Duodenal mucosa (tissue), 2 donors: ENCODE data around the gene CALML3.

Experiments
- H3K27ac ChIP-seq: one replicate; pipeline ENCODE4 v1.7.0; 2013; ENCODE audit warnings: low read depth, low read length
- H3K27me3 ChIP-seq, 2 donors: one replicate each; pipeline ENCODE4 v1.7.0; 2013; ENCODE audit warnings: low read length in 2 of 2, control low read depth in 1 of 2; ENCODE audit not compliant: insufficient read depth in 2 of 2, control insufficient read depth in 1 of 2
- H3K36me3 ChIP-seq, 2 donors: one replicate each; pipeline ENCODE4 v1.7.0; 2013; ENCODE audit warnings: low read length in 2 of 2, control low read depth in 1 of 2; ENCODE audit not compliant: insufficient read depth in 2 of 2, control insufficient read depth in 1 of 2
- H3K4me1 ChIP-seq, 2 donors: one replicate each; pipeline ENCODE4 v1.7.0; 2013; ENCODE audit warnings: low read length in 2 of 2, control low read depth in 1 of 2; ENCODE audit not compliant: insufficient read depth in 2 of 2, control insufficient read depth in 1 of 2
- H3K4me3 ChIP-seq, 2 donors: one replicate each; pipeline ENCODE4 v1.7.0; 2013; ENCODE audit warnings: low read length in 2 of 2, low read depth in 1 of 2
- H3K9ac ChIP-seq, 2 donors: one replicate each; pipeline ENCODE4 v1.7.0; 2013; ENCODE audit warnings: low read length in 2 of 2, low read depth in 1 of 2
- H3K9me3 ChIP-seq, 2 donors: one replicate each; pipeline ENCODE4 v1.7.0; 2013; ENCODE audit warnings: low read length in 2 of 2, control low read depth in 1 of 2; ENCODE audit not compliant: control insufficient read depth in 1 of 2

The CALML3 gene

DNA sequence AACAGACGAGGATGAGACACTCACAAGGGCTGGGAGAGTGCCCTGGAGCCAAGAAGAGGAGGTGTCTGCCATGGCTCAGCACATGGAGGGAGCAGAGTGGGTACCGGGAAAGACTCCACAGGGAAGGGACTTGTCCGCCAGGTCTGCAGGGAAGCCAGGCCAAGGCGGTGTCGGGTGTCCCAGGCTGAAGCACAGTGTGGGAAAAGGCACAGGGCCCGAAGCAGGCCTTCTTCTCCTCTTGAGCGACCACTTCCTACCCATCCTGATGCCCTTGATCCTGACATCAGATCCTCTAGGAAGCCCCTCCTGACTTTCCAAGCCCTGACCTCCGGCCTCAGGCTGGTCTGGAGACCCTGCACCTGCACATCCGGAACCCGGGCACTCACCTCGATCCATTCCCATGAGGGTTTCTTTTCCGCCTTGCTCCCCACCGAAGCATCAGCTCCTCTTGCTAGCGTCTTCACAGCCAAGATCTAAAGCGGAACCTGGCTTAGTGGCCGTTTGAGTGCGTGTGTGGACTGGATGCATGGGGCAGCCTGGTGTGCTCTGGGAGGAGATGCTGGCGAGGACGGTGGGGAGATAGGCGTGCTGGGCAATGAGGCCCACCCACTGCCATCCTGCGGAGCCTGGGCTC is 8.5 kb downstream of the CALML3 start:
- no peaks in the 10 kb centered on the region for H3K27me3 ChIP-seq
- H3K36me3 ChIP-seq, result no peaks in the 10 kb centered on the region
- H3K9ac ChIP-seq, result no peak overlapping the region
- no peak overlapping the region for H3K27ac ChIP-seq
- no peaks in the 10 kb centered on the region for H3K9me3 ChIP-seq
- no peak overlapping the region for H3K4me3 ChIP-seq
- no peaks in the 10 kb centered on the region for H3K4me1 ChIP-seq

- no peaks in the 10 kb centered on the region for H3K36me3 ChIP-seq
- no peak overlapping the region for H3K9ac ChIP-seq
- no peak overlapping the region for H3K27ac ChIP-seq
- H3K4me1 ChIP-seq, result no peaks in the 10 kb centered on the region
- no peak overlapping the region for H3K4me3 ChIP-seq
- no peaks in the 10 kb centered on the region for H3K9me3 ChIP-seq
- H3K27me3 ChIP-seq, result no peaks in the 10 kb centered on the region
Observed at GRCh38 chr10:5534051-5534821, 9.5 kb downstream of the CALML3 start.

GRCh38 chr10:5534880-5535856 is 10.4 kb downstream of the CALML3 start:
- H3K27ac ChIP-seq, result no peak overlapping the region
- no peaks in the 10 kb centered on the region for H3K4me1 ChIP-seq
- no peaks in the 10 kb centered on the region for H3K27me3 ChIP-seq
- H3K9ac ChIP-seq, result no peak overlapping the region
- no peaks in the 10 kb centered on the region for H3K9me3 ChIP-seq
- no peaks in the 10 kb centered on the region for H3K36me3 ChIP-seq
- H3K4me3 ChIP-seq, result no peak overlapping the region

GRCh38 chr10:5536486-5537081 is 11.8 kb downstream of the CALML3 start:
- Histone ChIP-seq H3K27ac (no peak overlapping the region), H3K36me3 (no peaks in the 10 kb centered on the region), H3K4me3 (no peak overlapping the region), H3K4me1 (peaks cover 0 to 9% of the 10 kb centered on the region in 2 donors), H3K9ac (no peak overlapping the region), H3K9me3 (no peaks in the 10 kb centered on the region), H3K27me3 (no peaks in the 10 kb centered on the region)

DNA sequence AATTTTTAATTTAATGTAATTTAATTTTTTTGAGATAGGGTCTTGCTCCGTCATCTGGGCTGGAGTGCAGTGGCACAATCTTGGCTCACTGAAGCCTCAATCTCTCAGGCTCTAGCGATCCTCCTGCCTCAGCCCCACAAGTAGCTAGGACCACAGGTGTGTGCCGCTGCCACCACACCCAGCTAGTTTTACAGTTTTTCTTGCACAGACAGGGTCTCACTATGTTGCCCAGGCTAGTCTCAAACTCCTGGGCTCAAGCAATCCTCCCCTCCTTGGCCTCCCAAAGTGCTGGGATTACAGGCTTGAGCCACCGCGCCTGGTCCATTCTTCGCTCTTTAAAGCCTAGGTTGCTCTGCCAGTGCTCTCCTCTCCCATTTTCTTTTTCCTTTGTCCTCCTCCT is 12.9 kb downstream of the CALML3 start:
- Histone ChIP-seq H3K9me3 (peaks cover 0 to 3% of the 10 kb centered on the region in 2 donors), H3K4me1 (peaks cover 0 to 9% of the 10 kb centered on the region in 2 donors), H3K36me3 (no peaks in the 10 kb centered on the region), H3K27ac (no peak overlapping the region), H3K9ac (no peak overlapping the region), H3K4me3 (no peak overlapping the region), H3K27me3 (no peaks in the 10 kb centered on the region)

DNA sequence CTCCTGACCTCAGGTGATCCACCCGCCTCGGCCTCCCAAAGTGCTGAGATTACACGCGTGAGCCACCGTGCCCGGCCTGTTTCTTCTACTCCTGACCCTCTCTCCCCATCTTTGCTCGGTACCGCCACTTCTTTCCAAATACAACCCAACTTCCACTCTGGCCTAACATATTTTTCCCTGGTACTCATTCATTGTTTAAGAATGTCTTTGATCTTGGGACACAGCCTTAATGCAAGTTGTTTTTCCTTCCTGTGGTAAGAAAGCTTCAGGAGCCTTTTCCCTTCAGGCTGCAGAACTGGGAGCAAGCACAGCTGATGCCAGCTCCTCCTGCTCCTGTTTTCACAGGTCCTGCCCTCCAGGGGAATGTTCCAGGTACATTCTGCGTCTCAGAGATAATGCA is 13.7 kb downstream of the CALML3 start:
- Histone ChIP-seq H3K4me3 (no peak overlapping the region), H3K9ac (no peak overlapping the region), H3K36me3 (no peaks in the 10 kb centered on the region), H3K4me1 (peaks cover 0 to 9% of the 10 kb centered on the region in 2 donors), H3K27ac (no peak overlapping the region), H3K27me3 (no peaks in the 10 kb centered on the region), H3K9me3 (peaks cover 0 to 5% of the 10 kb centered on the region in 2 donors)

GRCh38 chr10:5538892-5539651 is 14.3 kb downstream of the CALML3 start:
- no peak overlapping the region for H3K9ac ChIP-seq
- H3K4me1 ChIP-seq, result peaks cover 0 to 9% of the 10 kb centered on the region in 2 donors
- H3K36me3 ChIP-seq, result no peaks in the 10 kb centered on the region
- no peaks in the 10 kb centered on the region for H3K27me3 ChIP-seq
- H3K4me3 ChIP-seq, result no peak overlapping the region
- H3K9me3 ChIP-seq, result peaks cover 0 to 5% of the 10 kb centered on the region in 2 donors
- H3K27ac ChIP-seq, result no peak overlapping the region

DNA sequence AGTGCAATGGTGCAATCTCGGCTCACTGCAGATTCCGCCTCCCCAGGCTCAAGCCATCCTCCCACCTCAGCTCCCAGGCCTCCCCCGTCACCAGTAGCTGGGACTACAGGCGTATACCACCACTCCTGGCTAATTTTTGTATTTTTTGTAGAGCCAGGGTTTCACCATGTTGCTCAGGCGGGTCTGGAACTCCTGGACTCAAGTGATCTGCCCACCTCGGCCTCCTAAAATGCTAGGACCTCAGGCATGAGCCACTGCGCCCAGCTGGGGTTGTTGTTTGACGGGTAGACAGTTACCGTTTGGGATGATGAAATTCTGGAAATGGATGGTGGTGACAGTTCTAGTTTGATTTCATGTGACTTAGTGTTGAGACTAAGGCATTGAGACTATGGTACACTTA is 15.3 kb downstream of the CALML3 start:
- Histone ChIP-seq H3K9me3 (peaks cover 0 to 5% of the 10 kb centered on the region in 2 donors), H3K27me3 (no peaks in the 10 kb centered on the region), H3K4me3 (no peak overlapping the region), H3K36me3 (no peaks in the 10 kb centered on the region), H3K9ac (no peak overlapping the region), H3K4me1 (peaks cover under 1 to 14% of the 10 kb centered on the region in 2 donors), H3K27ac (no peak overlapping the region)

- H3K27me3 ChIP-seq, result no peaks in the 10 kb centered on the region
- H3K36me3 ChIP-seq, result no peaks in the 10 kb centered on the region
- H3K9me3 ChIP-seq, result peaks cover 0 to 5% of the 10 kb centered on the region in 2 donors
- H3K4me3 ChIP-seq, result no peak overlapping the region
- H3K4me1 ChIP-seq, result peaks cover 8 to 22% of the 10 kb centered on the region in 2 donors
- H3K9ac ChIP-seq, result no peak overlapping the region
- no peak overlapping the region for H3K27ac ChIP-seq
Observed at GRCh38 chr10:5540891-5541290, 16.1 kb downstream of the CALML3 start.
